DOHH2 (cell line): ENCODE results near the gene EPB41L1.

Experiments
- EZH2phosphoT487 ChIP-seq: fragments of 200-600 bp; sonication (generic); IDR thresholded peaks from 2 replicates; pipeline ENCODE4 v1.6.1; 2017; ENCODE audit warnings: borderline replicate concordance, mild to moderate bottlenecking, antibody characterized with exemption, low read length, moderate library complexity, mixed read lengths
- TF ChIP-seq, protein P1 (sequence below): fragments of 200-600 bp; sonication (generic); IDR thresholded peaks from one replicate; pipeline ENCODE4 v1.5.1; 2014; ENCODE audit warnings: antibody characterized with exemption, mild to moderate bottlenecking, low read depth, low read length; ENCODE audit not compliant: poor library complexity, severe bottlenecking

GRCh38 chr20:36104856-36105255 lies 49.7 kb upstream of the EPB41L1 start:
- TF ChIP-seq, protein P1, sequence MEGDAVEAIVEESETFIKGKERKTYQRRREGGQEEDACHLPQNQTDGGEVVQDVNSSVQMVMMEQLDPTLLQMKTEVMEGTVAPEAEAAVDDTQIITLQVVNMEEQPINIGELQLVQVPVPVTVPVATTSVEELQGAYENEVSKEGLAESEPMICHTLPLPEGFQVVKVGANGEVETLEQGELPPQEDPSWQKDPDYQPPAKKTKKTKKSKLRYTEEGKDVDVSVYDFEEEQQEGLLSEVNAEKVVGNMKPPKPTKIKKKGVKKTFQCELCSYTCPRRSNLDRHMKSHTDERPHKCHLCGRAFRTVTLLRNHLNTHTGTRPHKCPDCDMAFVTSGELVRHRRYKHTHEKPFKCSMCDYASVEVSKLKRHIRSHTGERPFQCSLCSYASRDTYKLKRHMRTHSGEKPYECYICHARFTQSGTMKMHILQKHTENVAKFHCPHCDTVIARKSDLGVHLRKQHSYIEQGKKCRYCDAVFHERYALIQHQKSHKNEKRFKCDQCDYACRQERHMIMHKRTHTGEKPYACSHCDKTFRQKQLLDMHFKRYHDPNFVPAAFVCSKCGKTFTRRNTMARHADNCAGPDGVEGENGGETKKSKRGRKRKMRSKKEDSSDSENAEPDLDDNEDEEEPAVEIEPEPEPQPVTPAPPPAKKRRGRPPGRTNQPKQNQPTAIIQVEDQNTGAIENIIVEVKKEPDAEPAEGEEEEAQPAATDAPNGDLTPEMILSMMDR, result no peak
- no peak for TF ChIP-seq EZH2phosphoT487
